ENCODE measurements around the gene RAB7A.

GRCh38 chr3:128768471-128768870, 42.5 kb downstream of the RAB7A start:
- TF ChIP-seq EZH2 (IDR thresholded peaks at IDR 0.05; ENCODE audit: low read length) = no peak
- no peak for TF ChIP-seq CTCF (optimal IDR thresholded peaks at IDR 0.05 in 1 of 3, IDR thresholded peaks at IDR 0.05 in 1 of 3, conservative IDR thresholded peaks at IDR 0.05 in 1 of 3; ENCODE audit: extremely low read depth in 1 of 3, insufficient read depth in 2 of 3, low read length in 3 of 3)
